Measurements from ENCODE around the gene MYZAP. TPM values are rescaled to one million over a fixed set of nuclear protein-coding genes. Genes with fewer than 3 reads are reported as not detected.

Gene MYZAP
- total RNA-seq, 1 experiment from 2014 or later, result 6.4 TPM

DNA sequence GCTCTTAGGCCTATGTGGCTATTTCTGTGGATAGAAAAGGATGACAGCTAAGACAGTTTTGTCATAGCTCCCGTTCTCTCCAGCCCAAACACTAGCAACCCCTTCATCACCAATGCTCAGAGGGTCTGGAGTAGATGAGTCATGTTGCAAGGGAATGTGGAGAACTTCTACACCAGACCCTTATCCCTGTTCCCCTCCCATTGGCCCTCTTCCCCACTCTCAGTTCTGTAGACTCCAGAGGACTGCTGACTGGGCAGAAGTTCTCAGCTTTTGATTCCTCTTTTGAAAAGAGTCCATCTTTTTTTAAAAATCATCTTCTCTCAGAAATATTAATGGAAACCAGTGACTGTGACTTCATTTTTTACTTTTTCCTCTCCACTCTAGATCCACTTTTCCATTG lies 2.4 kb upstream of the MYZAP start:
- Mint-ChIP-seq H3K4me3 (ENCODE audit: unreplicated experiment) (no peak overlapping the region), H3K4me1 (ENCODE audit: low read depth, unreplicated experiment) (peaks cover 13% of the 10 kb centered on the region), H3K36me3 (ENCODE audit: insufficient read depth, unreplicated experiment) (no peaks in the 10 kb centered on the region), H3K9me3 (ENCODE audit: unreplicated experiment) (no peaks in the 10 kb centered on the region), H3K27ac (ENCODE audit: unreplicated experiment) (no peak overlapping the region), H3K27me3 (ENCODE audit: insufficient read depth, unreplicated experiment) (no peaks in the 10 kb centered on the region)
- Histone ChIP-seq H3K9me3 (no peaks in the 10 kb centered on the region), H3K4me3 (ENCODE audit: low read depth, low read length) (no peak overlapping the region), H3K4me1 (peaks cover 8% of the 10 kb centered on the region; the same call in 1 of the 2 replicates), H3K36me3 (ENCODE audit: control insufficient read depth, insufficient read depth, low read length) (no peaks in the 10 kb centered on the region), H3K27me3 (replicated peaks; ENCODE audit: control insufficient read depth, insufficient read depth, low read length) (no peaks in the 10 kb centered on the region)
- no TSS peak for BruUV-seq (replicated peaks)
- CTCF ChIA-PET, result no interaction called here
- no peak for DNase-seq
- intact Hi-C loops (cut with micrococcal nuclease; ENCODE audit: unreplicated experiment), result no loop called here
- POLR2A ChIA-PET, result no interaction called here
- TF ChIP-seq CTCF (IDR thresholded peaks at IDR 0.05; ENCODE audit: insufficient read depth in 1 of 2, low read depth in 1 of 2, low read length in 1 of 2, severe bottlenecking in 1 of 2, unreplicated experiment in 1 of 2), result no peak

GRCh38 chr15:57589754-57590153 lies 1.9 kb upstream of the MYZAP start:
- Mint-ChIP-seq H3K4me1 (ENCODE audit: low read depth, unreplicated experiment) (peaks cover 13% of the 10 kb centered on the region), H3K27me3 (ENCODE audit: insufficient read depth, unreplicated experiment) (no peaks in the 10 kb centered on the region), H3K36me3 (ENCODE audit: insufficient read depth, unreplicated experiment) (no peaks in the 10 kb centered on the region), H3K9me3 (ENCODE audit: unreplicated experiment) (no peaks in the 10 kb centered on the region), H3K4me3 (ENCODE audit: unreplicated experiment) (peak overlapping the region; percentile 77), H3K27ac (ENCODE audit: unreplicated experiment) (no peak overlapping the region)
- Histone ChIP-seq H3K27me3 (replicated peaks; ENCODE audit: control insufficient read depth, insufficient read depth, low read length) (no peaks in the 10 kb centered on the region), H3K9me3 (no peaks in the 10 kb centered on the region), H3K36me3 (ENCODE audit: control insufficient read depth, insufficient read depth, low read length) (no peaks in the 10 kb centered on the region; the same call in 1 of the 2 replicates), H3K4me1 (peaks cover 8% of the 10 kb centered on the region; the same call in 1 of the 2 replicates), H3K4me3 (ENCODE audit: low read depth, low read length) (no peak overlapping the region)
- intact Hi-C loops (cut with micrococcal nuclease; ENCODE audit: unreplicated experiment), result no loop called here
- ChIA-PET CTCF (no interaction called here), POLR2A (no interaction called here)
- no TSS peak for BruUV-seq (replicated peaks)
- no peak for DNase-seq
- TF ChIP-seq CTCF (IDR thresholded peaks at IDR 0.05; ENCODE audit: insufficient read depth in 1 of 2, low read depth in 1 of 2, low read length in 1 of 2, severe bottlenecking in 1 of 2, unreplicated experiment in 1 of 2), result no peak

DNA sequence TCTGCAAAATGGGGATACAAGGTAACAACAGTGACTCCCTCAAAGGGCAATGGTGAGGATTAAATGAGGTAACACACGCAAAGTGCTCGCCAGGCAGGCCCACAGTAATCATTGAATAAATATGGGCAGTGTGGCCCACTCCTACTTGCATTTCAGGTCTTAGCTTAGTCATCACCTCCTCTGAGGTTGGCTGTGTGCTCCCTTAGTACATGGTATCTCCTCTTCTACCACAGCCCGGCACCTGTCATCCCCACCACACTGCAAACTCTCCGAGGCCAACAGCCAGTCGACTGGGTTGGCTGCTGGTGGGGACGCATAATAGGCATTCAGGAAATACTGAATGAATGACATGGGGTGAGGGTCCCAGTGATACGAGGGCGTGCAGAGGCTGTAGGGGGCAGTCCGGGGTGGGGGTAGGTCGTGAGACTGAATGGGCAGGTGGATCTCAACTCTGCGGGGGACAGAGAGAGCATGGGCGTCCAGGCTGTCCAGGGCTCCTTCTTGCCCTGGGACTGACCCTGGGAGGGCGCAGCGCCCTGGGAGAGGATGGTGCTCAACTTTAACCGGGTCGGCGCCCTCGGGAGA lies 375 bp upstream of the MYZAP start:
- Histone ChIP-seq H3K4me1 (peaks cover 8% of the 10 kb centered on the region; the same call in 1 of the 2 replicates), H3K9me3 (no peaks in the 10 kb centered on the region), H3K4me3 (ENCODE audit: low read depth, low read length) (peak overlapping the region; percentile 59), H3K27me3 (replicated peaks; ENCODE audit: control insufficient read depth, insufficient read depth, low read length) (no peaks in the 10 kb centered on the region), H3K36me3 (ENCODE audit: control insufficient read depth, insufficient read depth, low read length) (no peaks in the 10 kb centered on the region; the same call in 1 of the 2 replicates)
- Mint-ChIP-seq H3K4me3 (ENCODE audit: unreplicated experiment) (peak overlapping the region; percentile 77), H3K4me1 (ENCODE audit: low read depth, unreplicated experiment) (peaks cover 19% of the 10 kb centered on the region), H3K27me3 (ENCODE audit: insufficient read depth, unreplicated experiment) (no peaks in the 10 kb centered on the region), H3K36me3 (ENCODE audit: insufficient read depth, unreplicated experiment) (no peaks in the 10 kb centered on the region), H3K9me3 (ENCODE audit: unreplicated experiment) (no peaks in the 10 kb centered on the region), H3K27ac (ENCODE audit: unreplicated experiment) (no peak overlapping the region)
- intact Hi-C loops (cut with micrococcal nuclease; ENCODE audit: unreplicated experiment), result loop anchor here (1.0 kb wide), 1 partner anchor 31 kb away; no protein-coding TSS in a partner anchor
- DNase-seq, result peak in 1 of 2 experiments; percentile 80
- no peak for TF ChIP-seq CTCF (IDR thresholded peaks at IDR 0.05; ENCODE audit: insufficient read depth in 1 of 2, low read depth in 1 of 2, low read length in 1 of 2, severe bottlenecking in 1 of 2, unreplicated experiment in 1 of 2)
- POLR2A ChIA-PET, result no interaction called here
- BruUV-seq (replicated peaks), result no TSS peak
- CTCF ChIA-PET, result no interaction called here
